D341Med (cell line): ENCODE results near the gene BRS3.
"Not testable (repeated sequence)": the region's sequence is repeated elsewhere in the genome, so short reads cannot be mapped to it uniquely, and the experiment has no call there.

Source experiments
- DNase-seq: peaks from one replicate; pipeline ENCODE4 v3.0.0; 2012; ENCODE audit warnings: low spot score

BRS3 gene

DNA sequence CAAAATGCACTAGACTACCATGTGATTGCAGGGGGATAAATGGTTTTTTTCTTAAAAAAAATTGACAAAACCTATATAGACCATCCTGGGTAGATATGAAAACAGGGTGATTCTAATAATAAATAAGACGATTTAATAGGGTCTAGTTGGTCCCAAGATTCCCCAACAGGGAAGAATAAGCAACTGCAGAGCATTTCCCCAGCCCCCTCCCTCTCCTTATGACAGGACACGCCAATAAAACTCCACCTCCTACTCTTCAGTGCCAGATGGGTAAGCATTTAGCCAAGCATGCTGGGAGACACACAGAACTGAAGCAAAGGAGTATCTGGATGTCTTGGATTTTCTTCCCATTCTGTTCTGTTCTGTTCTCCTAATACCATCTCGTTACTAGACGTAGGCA lies at the start of gene BRS3:
BRS3 (plus strand) TSS at position 301 of the 400 bp plus-strand sequence. CDS start 168 bp downstream, outside the sequence.
- no peak for DNase-seq

- no peak for DNase-seq
Measured at GRCh38 chrX:136438192-136438591, 49.6 kb upstream of the BRS3 start.

DNA sequence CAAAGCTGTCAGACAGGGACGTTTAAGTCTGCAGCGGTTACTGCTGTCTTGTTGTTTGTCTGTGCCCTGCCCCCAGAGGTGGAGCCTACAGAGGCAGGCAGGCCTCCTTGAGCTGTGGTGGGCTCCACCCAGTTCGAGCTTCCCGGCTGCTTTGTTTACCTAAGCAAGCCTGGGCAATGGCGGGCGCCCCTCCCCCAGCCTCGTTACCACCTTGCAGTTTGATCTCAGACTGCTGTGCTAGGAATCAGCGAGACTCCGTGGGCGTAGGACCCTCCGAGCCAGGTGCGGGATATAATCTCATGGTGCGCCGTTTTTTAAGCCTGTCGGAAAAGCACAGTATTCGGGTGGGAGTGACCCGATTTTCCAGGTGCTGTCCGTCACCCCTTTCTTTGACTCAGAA lies 42.1 kb upstream of the BRS3 start:
- not testable (repeated sequence) for DNase-seq

DNA sequence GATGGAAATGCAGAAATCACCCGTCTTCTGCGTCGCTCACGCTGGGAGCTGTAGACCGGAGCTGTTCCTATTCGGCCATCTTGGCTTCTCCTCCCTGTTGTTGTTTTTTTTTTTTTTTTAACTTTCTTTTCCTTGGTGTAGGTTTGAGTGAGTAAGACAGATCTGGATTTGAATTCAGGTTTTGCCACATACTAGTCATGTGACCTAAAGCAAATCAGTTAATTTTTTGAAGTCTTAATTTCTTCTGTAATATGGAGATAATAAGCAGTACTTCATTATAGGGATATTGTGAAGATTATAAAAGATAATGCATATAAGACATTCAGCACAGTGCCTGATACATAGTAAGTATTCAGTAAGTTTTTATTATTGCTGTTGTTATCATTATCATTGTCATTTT lies 41.5 kb upstream of the BRS3 start:
- no peak for DNase-seq

- DNase-seq: no peak
Measured at GRCh38 chrX:136447308-136447707, 40.4 kb upstream of the BRS3 start.

- DNase-seq: no peak
Measured at GRCh38 chrX:136447968-136448367, 39.8 kb upstream of the BRS3 start.

GRCh38 chrX:136450050-136450830 lies 37.5 kb upstream of the BRS3 start:
- no peak for DNase-seq

DNA sequence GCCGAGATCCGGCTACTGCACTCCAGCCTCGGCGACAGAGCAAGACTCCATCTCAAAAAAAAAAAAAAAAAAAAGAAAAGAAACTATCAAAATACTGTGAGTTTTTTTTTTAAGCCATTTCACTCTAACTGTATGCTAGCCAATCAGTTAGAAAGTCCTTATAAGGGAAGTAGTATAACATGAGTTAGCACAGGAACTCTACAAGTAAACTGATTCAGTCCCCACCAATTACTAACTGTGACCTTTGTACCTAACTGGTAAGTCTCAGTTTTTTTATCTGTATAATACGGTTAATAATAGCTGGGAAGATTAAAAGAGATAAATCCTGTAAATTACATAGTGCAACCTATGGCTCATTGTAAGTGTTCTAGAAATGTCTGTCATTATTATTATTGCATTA lies 35.1 kb upstream of the BRS3 start:
- DNase-seq: no peak

GRCh38 chrX:136453114-136453513 lies 34.6 kb upstream of the BRS3 start:
- no peak for DNase-seq

DNA sequence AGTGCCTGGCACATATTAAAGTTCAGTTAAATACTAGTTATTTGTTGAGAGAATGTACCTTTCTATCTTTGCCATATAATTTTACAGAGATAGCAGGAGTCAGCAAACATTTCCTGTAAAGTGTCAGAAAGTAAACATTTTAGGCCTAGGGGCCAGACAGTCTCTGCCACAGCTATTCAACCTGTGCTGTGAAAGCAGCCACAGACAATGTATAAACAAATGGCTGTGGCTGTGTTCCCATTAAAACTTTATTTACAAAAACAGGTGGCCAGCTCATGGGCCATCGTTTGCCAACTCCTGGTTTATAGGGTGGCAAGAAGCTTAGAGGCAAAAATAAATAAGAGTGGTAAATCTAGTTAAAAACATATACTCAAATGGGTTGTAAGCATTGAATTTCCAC lies 34.0 kb upstream of the BRS3 start:
- DNase-seq: no peak

- DNase-seq: no peak
Measured at GRCh38 chrX:136456133-136456532, 31.6 kb upstream of the BRS3 start.

- DNase-seq: no peak
Measured at GRCh38 chrX:136457303-136457917, 30.3 kb upstream of the BRS3 start.

GRCh38 chrX:136464589-136464988 lies 23.2 kb upstream of the BRS3 start:
- no peak for DNase-seq

DNA sequence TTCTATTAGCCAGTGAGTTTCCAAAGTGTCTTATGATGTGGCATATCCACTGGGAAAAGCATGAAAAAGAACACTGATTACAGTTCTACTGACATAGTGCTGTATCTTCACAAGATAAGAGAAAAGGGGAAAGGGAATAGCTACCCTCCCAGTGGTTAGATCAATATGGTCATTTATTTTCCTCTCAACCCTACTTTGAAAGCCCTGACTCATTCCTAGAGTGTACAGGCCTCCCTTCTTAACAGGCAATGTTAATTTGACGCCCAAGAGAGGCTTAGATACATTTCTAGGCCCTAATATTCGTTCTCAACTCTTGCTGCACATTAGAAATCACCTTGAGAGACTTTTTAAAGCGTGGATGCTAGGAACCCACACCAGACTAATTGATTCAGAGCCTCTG lies 20.4 kb upstream of the BRS3 start:
- DNase-seq: no peak

DNA sequence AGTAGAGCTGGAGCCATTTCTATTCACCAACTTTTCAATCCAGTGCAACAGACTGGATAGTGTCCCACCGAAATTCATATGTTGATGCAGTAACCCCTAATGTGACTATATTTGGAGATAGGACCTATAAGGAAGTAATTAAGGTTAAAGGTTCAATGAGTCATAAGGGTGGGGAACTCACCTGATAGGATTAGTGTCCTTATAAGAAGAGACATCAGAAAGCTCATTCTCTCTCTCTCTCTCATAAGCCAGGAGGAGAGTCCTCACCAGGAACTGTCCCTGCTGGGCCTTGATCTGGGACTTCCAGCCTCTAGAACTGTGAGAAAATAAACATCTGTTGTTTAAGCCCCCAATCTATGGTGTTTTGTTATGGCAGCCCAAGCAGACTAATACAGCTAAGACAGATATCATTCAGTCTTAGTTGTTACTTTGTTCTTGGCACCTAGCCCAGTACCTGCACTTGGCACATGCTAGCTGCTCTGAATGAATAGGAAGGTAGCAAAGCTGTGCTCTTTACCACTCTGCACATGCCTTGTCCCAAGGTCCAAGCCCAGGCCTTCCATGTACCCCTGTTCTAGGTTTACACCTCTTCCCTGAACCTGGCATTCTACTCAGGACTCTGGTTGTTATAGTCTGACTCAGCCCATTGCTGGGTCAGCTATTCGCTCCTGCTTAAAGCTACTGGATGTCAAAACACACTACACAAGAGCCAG lies 19.2 kb upstream of the BRS3 start:
- DNase-seq: no peak

DNA sequence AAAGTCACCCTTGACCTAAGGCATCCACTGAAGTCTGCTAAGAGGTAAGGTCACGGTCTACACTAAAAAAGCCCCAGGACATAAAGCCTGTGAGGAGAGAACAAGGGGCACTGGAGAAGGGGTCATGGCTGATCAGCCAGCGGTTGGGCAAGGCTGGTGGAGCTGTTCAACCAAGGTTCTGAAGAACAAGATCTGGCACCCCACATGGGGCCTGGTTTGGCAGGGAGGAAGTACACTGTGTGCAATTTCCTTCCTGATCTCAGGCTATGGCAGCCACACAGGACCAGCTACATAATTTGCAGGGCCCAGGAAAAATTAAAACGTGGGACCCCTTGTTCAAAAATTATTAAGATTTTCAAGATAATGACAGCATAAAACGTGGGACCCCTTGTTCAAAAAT lies 14.1 kb upstream of the BRS3 start:
- no peak for DNase-seq

- DNase-seq: no peak
Measured at GRCh38 chrX:136475236-136475635, 12.5 kb upstream of the BRS3 start.

DNA sequence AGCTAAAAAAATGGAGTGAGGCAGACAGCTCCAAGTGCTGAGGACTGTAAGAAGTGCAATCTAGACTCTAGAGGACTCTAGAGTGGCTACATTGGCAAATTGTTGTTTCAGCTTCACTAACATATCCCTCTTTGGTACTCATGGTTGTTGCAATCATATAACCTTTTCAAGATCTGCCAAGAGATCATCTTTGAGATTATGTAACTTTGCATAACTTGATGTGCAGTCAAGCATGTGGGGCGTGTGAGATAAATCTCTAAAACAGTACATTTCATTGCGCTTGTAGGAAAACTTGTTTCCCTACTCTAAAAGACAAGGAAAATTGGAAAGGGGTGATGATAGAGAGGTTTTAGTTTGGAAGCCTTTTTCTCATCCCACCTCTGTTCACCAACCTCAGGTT lies 11.2 kb upstream of the BRS3 start:
- DNase-seq: no peak

- no peak for DNase-seq
Measured at GRCh38 chrX:136477026-136477425, 10.7 kb upstream of the BRS3 start.

DNA sequence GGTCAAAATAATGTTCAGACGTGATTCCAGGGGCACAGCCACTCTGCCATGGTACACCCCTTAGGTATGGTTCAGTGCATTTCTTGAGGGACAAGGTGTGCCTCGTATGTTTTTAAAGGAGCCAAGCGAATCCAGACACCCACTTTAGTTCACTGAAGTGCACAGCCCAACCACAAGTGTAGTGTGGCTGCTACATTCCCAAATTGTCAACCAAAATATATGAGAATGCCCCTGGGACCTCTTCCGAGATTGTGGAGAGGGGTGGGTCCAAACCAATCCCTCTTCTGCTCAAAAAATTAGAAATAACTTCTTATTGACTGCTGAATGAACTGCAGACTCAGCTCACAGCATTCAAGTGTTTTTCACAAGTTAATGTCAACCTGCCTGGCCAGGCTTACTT lies 7.4 kb upstream of the BRS3 start:
- DNase-seq: no peak

DNA sequence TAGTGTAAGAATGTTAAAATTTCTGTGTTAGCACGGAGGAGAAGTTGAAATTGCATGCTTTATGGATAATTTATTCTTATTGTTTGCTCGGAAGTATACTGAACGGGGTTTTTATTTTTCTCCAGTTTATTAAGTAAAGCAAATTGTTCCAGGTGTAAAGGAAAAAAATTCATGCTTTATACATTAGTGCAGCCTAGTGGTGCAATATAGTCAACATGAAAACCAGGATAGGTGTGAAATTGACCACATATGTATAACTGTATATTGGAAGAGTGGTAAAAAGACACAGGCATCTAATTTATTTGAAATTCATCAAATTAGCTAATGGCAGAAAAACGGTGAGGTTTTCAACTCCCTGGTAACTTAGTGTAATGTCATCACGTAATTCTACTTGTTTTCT lies 959 bp downstream of the BRS3 start:
- no peak for DNase-seq

DNA sequence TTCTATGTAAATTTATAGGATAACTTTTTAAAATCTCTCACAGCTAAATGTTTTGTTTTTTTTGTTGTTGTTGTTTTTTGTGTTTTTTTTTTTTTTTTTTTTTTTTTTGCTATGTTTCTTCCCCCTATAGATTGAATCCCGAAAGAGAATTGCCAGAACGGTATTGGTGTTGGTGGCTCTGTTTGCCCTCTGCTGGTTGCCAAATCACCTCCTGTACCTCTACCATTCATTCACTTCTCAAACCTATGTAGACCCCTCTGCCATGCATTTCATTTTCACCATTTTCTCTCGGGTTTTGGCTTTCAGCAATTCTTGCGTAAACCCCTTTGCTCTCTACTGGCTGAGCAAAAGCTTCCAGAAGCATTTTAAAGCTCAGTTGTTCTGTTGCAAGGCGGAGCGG lies 4.1 kb downstream of the BRS3 start:
- no peak for DNase-seq

DNA sequence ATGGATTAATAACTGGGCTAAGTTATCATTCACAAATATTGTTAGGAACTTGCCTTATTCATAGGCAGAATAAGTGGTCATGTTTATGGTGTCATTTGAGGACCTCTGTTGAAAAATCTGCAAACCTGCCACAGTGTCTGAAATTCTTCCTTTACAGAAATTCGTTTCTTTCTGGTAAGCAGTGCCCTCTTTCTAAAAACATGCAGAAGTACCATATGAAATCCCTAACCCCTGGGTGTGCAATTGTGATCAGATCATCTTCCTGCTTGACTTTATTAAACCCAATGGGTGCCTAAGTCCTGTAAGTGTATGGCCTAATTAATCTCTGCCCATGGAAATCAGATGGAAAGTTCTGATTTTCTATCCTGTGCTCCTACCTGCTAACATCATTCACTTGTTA lies 5.3 kb downstream of the BRS3 start:
- no peak for DNase-seq
